Heart left ventricle (tissue), 16 donors: ENCODE results near the gene KLHL22. TPM values are rescaled to one million over a fixed set of nuclear protein-coding genes. Genes with fewer than 3 reads are reported as not detected.

ENCODE experiments used
- ATAC-seq, 4 donors: fragments of 200-7000 bp; cut with Tn5 transposase; one replicate each; pipeline ENCODE4 v1.9.1; 2020 to 2022; ENCODE audit warnings: moderate library complexity in 4 of 4, mild to moderate bottlenecking in 3 of 4, moderate number of reproducible peaks in 1 of 4
- DNase-seq, 5 donors: peaks; one replicate each; pipeline ENCODE4 v3.0.0-alpha.2; 2020
- H3K27ac ChIP-seq, 12 donors: fragments of 200-600 bp; sonication (generic) in 4 of 12; one replicate each; pipeline versions ENCODE4 v1.5.0 to v1.8.0; 2016 to 2022; ENCODE audit warnings: mild to moderate bottlenecking in 2 of 12
- H3K27me3 ChIP-seq, 9 donors: fragments of 200-600 bp; sonication (generic) in 2 of 9; one replicate each; pipeline versions ENCODE4 v1.5.1 to v1.8.0; 2016 to 2022; ENCODE audit warnings: mild to moderate bottlenecking in 3 of 9
- H3K36me3 ChIP-seq, 9 donors: fragments of 200-600 bp; sonication (generic) in 2 of 9; one replicate each; pipeline versions ENCODE4 v1.5.0 to v1.8.0; 2018 to 2022; ENCODE audit warnings: mild to moderate bottlenecking in 2 of 9
- H3K4me1 ChIP-seq, 12 donors: fragments of 200-600 bp; sonication (generic) in 4 of 12; one replicate each; pipeline versions ENCODE4 v1.5.0 to v1.8.0; 2016 to 2022; ENCODE audit warnings: mild to moderate bottlenecking in 3 of 12
- H3K4me3 ChIP-seq, 12 donors: fragments of 200-600 bp; sonication (generic) in 4 of 12; one replicate each; pipeline versions ENCODE4 v1.5.0 to v1.8.0; 2017 to 2022; ENCODE audit warnings: mild to moderate bottlenecking in 9 of 12, moderate library complexity in 4 of 12
- H3K9me3 ChIP-seq, 12 donors: fragments of 200-600 bp; sonication (generic) in 4 of 12; one replicate each; pipeline versions ENCODE4 v1.5.0 to v1.8.0; 2016 to 2022; ENCODE audit warnings: mild to moderate bottlenecking in 1 of 12
- CTCF ChIP-seq, 12 donors: fragments of 200-600 bp; sonication (generic) in 4 of 12; IDR thresholded peaks; one replicate each; pipeline versions ENCODE4 v1.5.0 to v1.8.0; 2018 to 2022; ENCODE audit warnings: antibody characterized with exemption in 12 of 12, mild to moderate bottlenecking in 5 of 12
- POLR2A ChIP-seq, 2 donors: fragments of 450-650 bp; IDR thresholded peaks; one replicate each; pipeline ENCODE4 v1.6.1; 2017; ENCODE audit warnings: antibody characterized with exemption in 2 of 2, mild to moderate bottlenecking in 2 of 2, moderate library complexity in 2 of 2
- WGBS, 4 donors: extraction: QIAGEN DNeasy Blood & Tissue Kit in 2 of 4; methylation state at CpG; one replicate each; pipeline versions ENCODE4 v1.1.5 to v1.1.7; 2013 to 2018; 5-methylcytosine and 5-hydroxymethylcytosine counted together
- intact Hi-C, 10 donors: fragments of 100-400 bp; cut with DNase I; formaldehyde crosslinking; loops; one replicate each; pipeline versions ENCODE4 v1.11.1 to v1.14.2; 2022
- polyA plus RNA-seq, 2 donors: library from polyadenylated mRNA; stranded (reverse); fragments of 200-250 nt; gene quantifications; one replicate each; pipeline ENCODE4 v1.2.3, GENCODE V29; 2013
- total RNA-seq, 9 donors: library from RNA; depleted of rRNA in 2 of 9; stranded (reverse); fragments of >200 nt in 2 of 9; fragmentation: NEBNext Ultra II Directional in 3 of 9; extraction: Animal tissue kit (Norgen Biotek cat#: 25700) in 3 of 9; gene quantifications; one replicate each; pipeline versions ENCODE4 v1.1.0 to v1.2.4, GENCODE V29; 2016 to 2023
- donor health status: ischemic (EF 13 %, LVEDD 7.1; RV severe dilation, severe dysfunction).
- donor health status: healthy with polysubstance abuse.
- donor health status: DM: no; HTN: yes; CAD: no.
- donor health status: DM: no; HTN: no; CAD: no.
- donor health status: ischemic (EF 25% LVEDD 6.9; RV normal size, moderate dysfunction).
- donor health status: ischemic (EF 25% LVEDD 5.7; RV mildly dilated, moderate dysfunction).
- donor health status: healthy.
- donor health status: DM: yes; HTN: yes; CAD: no.
- donor health status: ischemic (EF 35%, LVEDD 5.7; RV mildly dilated, moderate dysfunction).
- donor health status: nonischemic (EF 11% LVEDD 7.7; RV severe dilation, severe dysfunction).
- donor health status: DM: yes; HTN: yes; CAD: no.
- donor health status: PGD.
- donor health status: ischemic (EF 29% LVEDD 5.4; RV normal size, mild dysfunction).
- donor health status: nonischemic (EF 23%, LVEDD 6.1; RV moderate dilation, normal function).

Gene KLHL22
- total and polyA plus RNA-seq, 11 donors, result 10.2 to 23.6 (median 16.8) TPM

- intact Hi-C loops, result no loop called here
- H3K4me3 ChIP-seq, result no peak overlapping the region
- H3K36me3 ChIP-seq, result peaks cover 0 to 45% (median 13%) of the 10 kb centered on the region in 9 donors
- H3K27me3 ChIP-seq, result no peaks in the 10 kb centered on the region
- H3K4me1 ChIP-seq, result peaks cover 10 to 71% (median 53%) of the 10 kb centered on the region in 12 donors
- peak overlapping the region in 1 of 12 donors; percentile 38 for H3K27ac ChIP-seq
- DNase-seq, result no peak
- no peaks in the 10 kb centered on the region for H3K9me3 ChIP-seq
- ATAC-seq, result no peak
- TF ChIP-seq CTCF (IDR thresholded peaks at IDR 0.05) (no peak), POLR2A (IDR thresholded peaks at IDR 0.05) (no peak)
- WGBS, 4 donors, result 78 to 84% (median 81%) methylated on average over 4 of the region's 4 CpGs
These were observed 30.7 kb upstream of the KLHL22 start for GRCh38 chr22:20526305-20526627.

- 95 to 98% (median 97%) methylated on average over 7 of the region's 7 CpGs for WGBS, 4 donors
- intact Hi-C loops, result no loop called here
- ATAC-seq, result no peak
These were observed 29.5 kb upstream of the KLHL22 start for GRCh38 chr22:20525048-20525447.

GRCh38 chr22:20524004-20524481 is 28.4 kb upstream of the KLHL22 start:
- peaks cover 2 to 70% (median 47%) of the 10 kb centered on the region in 12 donors for H3K4me1 ChIP-seq
- ATAC-seq, result peak in 1 of 4 donors; percentile 9

More at GRCh38 chr22:20525048-20525447, 29.5 kb upstream of the KLHL22 start:
- no peaks in the 10 kb centered on the region for H3K9me3 ChIP-seq
- no peak overlapping the region for H3K27ac ChIP-seq
- no peaks in the 10 kb centered on the region for H3K27me3 ChIP-seq
- H3K4me3 ChIP-seq, result no peak overlapping the region
- no peak for DNase-seq
- peaks cover 3 to 68% (median 44%) of the 10 kb centered on the region in 12 donors for H3K4me1 ChIP-seq
- TF ChIP-seq POLR2A (IDR thresholded peaks at IDR 0.05) (no peak), CTCF (IDR thresholded peaks at IDR 0.05) (no peak)
- H3K36me3 ChIP-seq, result peaks cover 0 to 54% (median 23%) of the 10 kb centered on the region in 9 donors

More at GRCh38 chr22:20524004-20524481, 28.4 kb upstream of the KLHL22 start:
- DNase-seq, result no peak
- Histone ChIP-seq H3K27ac (peak overlapping the region in 5 of 12 donors; percentile 11 to 26 (median 21)), H3K27me3 (no peaks in the 10 kb centered on the region), H3K4me3 (no peak overlapping the region), H3K36me3 (peaks cover 0 to 62% (median 31%) of the 10 kb centered on the region in 9 donors), H3K9me3 (no peaks in the 10 kb centered on the region)
- intact Hi-C loops, result no loop called here
- WGBS, 4 donors, result 9 to 22% (median 16%) methylated on average over 1 of the region's 1 CpG
- TF ChIP-seq POLR2A (IDR thresholded peaks at IDR 0.05), result no peak
- no peak for TF ChIP-seq CTCF (IDR thresholded peaks at IDR 0.05)
